AG10803 (cell line): Measurements from ENCODE around the gene RHEBL1.

ENCODE experiments used
- DNase-seq: peaks from one replicate; pipeline ENCODE4 v3.0.0; 2010; ENCODE audit warnings: low read depth
- H3K4me3 ChIP-seq: 2 replicates; pipeline ENCODE4 v1.5.1; 2011; ENCODE audit warnings: mild to moderate bottlenecking, low read length, control low read depth
- TF ChIP-seq, protein P1 (sequence below): conservative IDR thresholded peaks from 2 replicates; pipeline ENCODE4 v1.5.1; 2011; ENCODE audit warnings: mild to moderate bottlenecking, low read length, control low read depth, inconsistent platforms

Gene RHEBL1

DNA sequence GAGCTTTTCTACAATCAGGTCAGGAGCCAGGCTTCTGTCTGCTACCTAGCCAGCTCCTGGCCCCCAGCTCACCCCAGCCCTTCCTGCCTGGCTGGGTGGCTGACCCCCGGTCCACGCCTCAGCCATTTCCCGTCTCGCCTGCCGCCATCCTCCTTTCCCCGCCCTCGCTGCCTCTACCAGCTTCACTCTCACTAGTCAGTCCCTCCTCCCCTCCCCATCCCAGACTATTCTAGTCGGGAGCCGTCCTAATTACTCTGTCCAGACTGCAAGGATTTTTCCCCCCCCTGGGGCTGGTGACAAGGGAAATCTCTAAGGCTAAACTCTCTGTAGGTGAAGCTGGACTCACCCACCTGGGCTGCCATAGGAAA, 24.0 kb upstream of the RHEBL1 start:
- TF ChIP-seq, protein P1, sequence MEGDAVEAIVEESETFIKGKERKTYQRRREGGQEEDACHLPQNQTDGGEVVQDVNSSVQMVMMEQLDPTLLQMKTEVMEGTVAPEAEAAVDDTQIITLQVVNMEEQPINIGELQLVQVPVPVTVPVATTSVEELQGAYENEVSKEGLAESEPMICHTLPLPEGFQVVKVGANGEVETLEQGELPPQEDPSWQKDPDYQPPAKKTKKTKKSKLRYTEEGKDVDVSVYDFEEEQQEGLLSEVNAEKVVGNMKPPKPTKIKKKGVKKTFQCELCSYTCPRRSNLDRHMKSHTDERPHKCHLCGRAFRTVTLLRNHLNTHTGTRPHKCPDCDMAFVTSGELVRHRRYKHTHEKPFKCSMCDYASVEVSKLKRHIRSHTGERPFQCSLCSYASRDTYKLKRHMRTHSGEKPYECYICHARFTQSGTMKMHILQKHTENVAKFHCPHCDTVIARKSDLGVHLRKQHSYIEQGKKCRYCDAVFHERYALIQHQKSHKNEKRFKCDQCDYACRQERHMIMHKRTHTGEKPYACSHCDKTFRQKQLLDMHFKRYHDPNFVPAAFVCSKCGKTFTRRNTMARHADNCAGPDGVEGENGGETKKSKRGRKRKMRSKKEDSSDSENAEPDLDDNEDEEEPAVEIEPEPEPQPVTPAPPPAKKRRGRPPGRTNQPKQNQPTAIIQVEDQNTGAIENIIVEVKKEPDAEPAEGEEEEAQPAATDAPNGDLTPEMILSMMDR: no peak
- DNase-seq: no peak
- no peak overlapping the region for H3K4me3 ChIP-seq

DNA sequence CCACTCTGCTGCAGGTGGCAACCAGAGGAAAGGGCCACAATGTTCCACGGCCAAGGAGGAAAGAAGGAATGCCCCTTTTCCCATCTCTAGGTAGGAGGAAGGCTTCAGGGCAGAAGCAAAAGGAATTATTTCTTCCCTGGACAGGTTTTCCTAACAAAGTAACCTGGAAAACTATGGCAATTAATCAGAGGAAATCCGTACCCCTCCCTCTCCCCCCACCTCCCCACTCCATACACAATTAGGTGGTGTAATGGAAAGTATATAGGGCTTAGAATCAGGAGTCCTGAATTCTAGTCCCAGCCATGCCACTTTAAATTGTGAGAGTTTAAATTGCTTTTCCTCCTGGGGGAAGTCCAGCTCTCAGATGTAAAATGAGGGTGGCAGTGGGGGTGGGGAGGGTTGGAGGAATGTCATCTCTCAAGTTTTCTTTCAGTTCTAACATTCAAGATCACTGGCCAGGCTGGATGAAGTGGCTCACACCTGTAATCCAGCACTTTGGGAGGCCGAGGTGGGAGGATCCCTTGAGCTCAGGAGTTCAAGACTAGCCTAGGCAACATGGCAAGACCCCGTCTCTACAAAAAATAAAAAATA, 23.1 kb upstream of the RHEBL1 start:
- TF ChIP-seq, protein P1: no peak
- DNase-seq: no peak
- no peak overlapping the region for H3K4me3 ChIP-seq

- peak overlapping the region; percentile 48 for H3K4me3 ChIP-seq
- no peak for DNase-seq
These were observed 22.5 kb upstream of the RHEBL1 start for GRCh38 chr12:49092086-49092815.

GRCh38 chr12:49091836-49092085, 22.0 kb upstream of the RHEBL1 start:
- H3K4me3 ChIP-seq: peak overlapping the region; percentile 48
- TF ChIP-seq, protein P1: no peak

More at GRCh38 chr12:49092086-49092815, 22.5 kb upstream of the RHEBL1 start:
- TF ChIP-seq, protein P1: peak; percentile 44

GRCh38 chr12:49091056-49091835, 21.5 kb upstream of the RHEBL1 start:
- TF ChIP-seq, protein P1: no peak
- no peak overlapping the region for H3K4me3 ChIP-seq
- no peak for DNase-seq

More at GRCh38 chr12:49091836-49092085, 22.0 kb upstream of the RHEBL1 start:
- DNase-seq: peak; percentile 45

DNA sequence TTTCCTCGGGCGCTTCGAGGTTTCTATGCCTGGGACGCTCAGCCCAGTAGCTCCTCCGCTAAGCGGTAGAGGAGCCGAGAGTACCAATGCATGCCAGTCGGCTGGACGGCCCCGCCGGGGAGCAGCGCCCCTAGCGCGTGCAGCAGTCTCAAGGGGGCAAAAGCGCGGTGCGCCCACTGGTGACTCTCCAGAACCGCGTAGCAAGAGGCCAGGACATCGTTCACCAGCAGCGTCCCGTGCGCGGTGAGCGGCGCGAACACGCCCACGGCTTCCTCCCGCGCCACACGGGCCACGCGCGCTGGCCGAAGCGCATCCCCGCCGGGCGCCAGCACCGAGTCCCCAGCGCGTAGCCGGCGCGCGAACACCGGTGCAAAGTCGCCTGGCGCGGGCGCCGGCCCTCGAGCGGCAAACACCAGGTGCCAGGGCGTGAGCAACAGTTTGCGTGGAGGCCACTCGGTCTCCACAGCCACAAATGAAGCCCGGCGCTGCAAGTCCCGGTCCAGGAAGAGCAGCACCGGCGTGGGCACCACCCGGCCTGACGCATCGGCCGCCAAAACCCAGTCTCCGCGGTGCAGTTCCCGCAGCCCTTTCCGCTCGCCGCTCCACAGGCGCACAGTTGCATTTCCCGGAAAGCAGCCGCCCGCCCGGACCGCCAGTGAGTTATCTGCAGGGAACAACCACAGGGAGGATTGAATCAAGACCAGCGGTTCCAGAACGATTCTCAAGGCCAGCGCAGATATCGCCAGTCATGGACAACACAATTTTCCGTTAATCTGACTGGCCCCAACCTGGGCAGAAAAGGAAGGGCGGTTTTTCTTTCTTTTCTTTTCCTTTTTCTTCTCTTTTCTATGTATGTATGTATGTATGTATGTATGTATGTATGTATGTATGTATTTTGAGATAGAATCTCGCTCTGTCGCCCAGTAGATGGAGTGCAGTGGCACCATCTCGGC, 20.3 kb upstream of the RHEBL1 start:
- peak; percentile 43 for DNase-seq
- TF ChIP-seq, protein P1: peak; percentile 22; the same call in 1 of the 2 replicates
- H3K4me3 ChIP-seq: peak overlapping the region; percentile 47
